ENCODE results near the gene SLC39A11. TPM values are rescaled to one million over a fixed set of nuclear protein-coding genes. Genes with fewer than 3 reads are reported as not detected.
A peak's percentile ranks its signal among the peaks of the same experiment; 100 is the strongest.
"Not testable (repeated sequence)": the region's sequence is repeated elsewhere in the genome, so short reads cannot be mapped to it uniquely, and the experiment has no call there.

The SLC39A11 gene
- polyA plus RNA-seq, 3 donors: 16.6 to 27.9 (median 26.6) TPM

- H3K36me3 Mint-ChIP-seq: peaks cover 6 to 18% of the 10 kb centered on the region in 2 donors
- H3K27ac Mint-ChIP-seq: peak overlapping the region in 1 of 7 donors; percentile 61
- no peak for TF ChIP-seq CTCF (IDR thresholded peaks at IDR 0.05)
- DNase-seq: no peak
- H3K9ac ChIP-seq (ENCODE audit: insufficient read depth, low read length, poor library complexity, severe bottlenecking): no peak overlapping the region
- H3K4me1 Mint-ChIP-seq: peaks cover 2% of the 10 kb centered on the region
- no peak overlapping the region for H3K4me2 ChIP-seq (replicated peaks; ENCODE audit: extremely low read depth, low read length, poor library complexity, severe bottlenecking)
- H3K4me3 ChIP-seq (replicated peaks in 1 of 3; ENCODE audit: low read depth in 2 of 3, low read length in 3 of 3): no peak overlapping the region
- no peaks in the 10 kb centered on the region for H3K79me2 ChIP-seq (ENCODE audit: insufficient read depth, low read length)
- H3K27me3 Mint-ChIP-seq (ENCODE audit: low read depth in 3 of 3): peaks cover 13 to 36% (median 22%) of the 10 kb centered on the region in 3 donors
- H3K27ac ChIP-seq (ENCODE audit: low read depth in 1 of 2, low read length in 2 of 2): no peak overlapping the region
- H3K4me1 ChIP-seq (ENCODE audit: control insufficient read depth in 1 of 2, insufficient read depth in 2 of 2, low read length in 2 of 2): no peaks in the 10 kb centered on the region
- no peaks in the 10 kb centered on the region for H4K20me1 ChIP-seq (ENCODE audit: insufficient read depth, low read length)
- intact Hi-C loops (cut with micrococcal nuclease): no loop called here
- H3K27me3 ChIP-seq (ENCODE audit: control insufficient read depth in 2 of 2, insufficient read depth in 2 of 2, low read length in 2 of 2): no peaks in the 10 kb centered on the region
- H3K4me3 Mint-ChIP-seq: no peak overlapping the region
- H3K9me3 Mint-ChIP-seq: peaks cover 1 to 19% (median 3%) of the 10 kb centered on the region in 7 donors
- H3K9me3 ChIP-seq (replicated peaks in 1 of 2; ENCODE audit: control insufficient read depth in 1 of 2, insufficient read depth in 1 of 2, low read length in 2 of 2): no peaks in the 10 kb centered on the region
- no peak overlapping the region for H2AFZ ChIP-seq (ENCODE audit: insufficient read depth, low read depth, low read length, poor library complexity, severe bottlenecking)
- 100% methylated on average over 5 of the region's 7 CpGs for whole genome bisulfite sequencing (ENCODE audit: insufficient coverage)
- H3K36me3 ChIP-seq (replicated peaks in 1 of 2; ENCODE audit: control insufficient read depth in 1 of 2, insufficient read depth in 2 of 2, low read length in 2 of 2): peaks cover 5% of the 10 kb centered on the region in 2 donors
Observed at GRCh38 chr17:72639711-72640110, 452.8 kb downstream of the SLC39A11 start.

DNA sequence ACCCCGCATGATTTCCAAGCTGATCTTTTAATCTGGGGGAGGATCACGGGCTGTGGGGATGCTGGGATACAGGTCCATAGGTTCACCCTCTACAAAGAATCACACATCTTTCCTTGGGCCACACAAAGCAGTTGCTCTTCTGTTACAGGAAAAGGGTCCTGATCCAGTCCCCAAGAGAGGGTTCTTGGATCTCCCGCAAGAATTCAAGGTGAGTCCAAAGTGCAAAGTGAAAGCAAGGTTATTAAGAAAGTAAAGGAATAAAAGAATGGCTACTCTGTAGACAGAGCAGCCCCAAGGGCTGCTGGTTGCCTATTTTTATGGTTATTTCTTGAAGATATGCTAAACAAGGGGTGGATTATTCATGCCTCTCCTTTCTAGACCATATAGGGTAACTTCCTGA, 453.6 kb downstream of the SLC39A11 start:
- H3K27me3 ChIP-seq (ENCODE audit: control insufficient read depth in 2 of 2, insufficient read depth in 2 of 2, low read length in 2 of 2); H3K9ac ChIP-seq (ENCODE audit: insufficient read depth, low read length, poor library complexity, severe bottlenecking); DNase-seq; H2AFZ ChIP-seq (ENCODE audit: insufficient read depth, low read depth, low read length, poor library complexity, severe bottlenecking); H3K4me2 ChIP-seq (replicated peaks; ENCODE audit: extremely low read depth, low read length, poor library complexity, severe bottlenecking); H3K9me3 ChIP-seq (replicated peaks in 1 of 2; ENCODE audit: control insufficient read depth in 1 of 2, insufficient read depth in 1 of 2, low read length in 2 of 2); H3K4me3 ChIP-seq (replicated peaks in 1 of 3; ENCODE audit: low read depth in 2 of 3, low read length in 3 of 3); H3K4me3 Mint-ChIP-seq; H3K4me1 Mint-ChIP-seq; H3K27ac Mint-ChIP-seq; H3K4me1 ChIP-seq (ENCODE audit: control insufficient read depth in 1 of 2, insufficient read depth in 2 of 2, low read length in 2 of 2); H3K36me3 ChIP-seq (replicated peaks in 1 of 2; ENCODE audit: control insufficient read depth in 1 of 2, insufficient read depth in 2 of 2, low read length in 2 of 2); H3K79me2 ChIP-seq (ENCODE audit: insufficient read depth, low read length); intact Hi-C loops (cut with micrococcal nuclease); H4K20me1 ChIP-seq (ENCODE audit: insufficient read depth, low read length); H3K27ac ChIP-seq (ENCODE audit: low read depth in 1 of 2, low read length in 2 of 2): not testable (repeated sequence)
- Mint-ChIP-seq H3K9me3 (peaks cover 1 to 17% (median 3%) of the 10 kb centered on the region in 7 donors), H3K27me3 (ENCODE audit: low read depth in 3 of 3) (peaks cover 13 to 36% (median 24%) of the 10 kb centered on the region in 3 donors), H3K36me3 (peaks cover 2 to 12% of the 10 kb centered on the region in 2 donors)
- WGBS (ENCODE audit: insufficient coverage): 100% methylated on average over 1 of the region's 3 CpGs
